SK-N-SH (cell line): ENCODE data around the gene CERS6. TPM values are rescaled to one million over a fixed set of nuclear protein-coding genes. Genes with fewer than 3 reads are reported as not detected.

Experiments
- CTCF ChIA-PET: fragments of 300-600, 350-600 bp; formaldehyde crosslinking; extraction: SDS; loops from one replicate; lab custom pipeline; 2021; lab: Yijun Ruan, JAX
- POLR2A ChIA-PET: fragments of 350-600 bp; sonication (Branson Sonifier 250); formaldehyde crosslinking; extraction: SDS; loops from one replicate; lab custom pipeline; 2020; ENCODE audit warnings: antibody characterized with exemption, inconsistent platforms; lab: Yijun Ruan, JAX
- DNase-seq: peaks from one replicate; pipeline ENCODE4 v3.0.0; 2012
- H2AFZ ChIP-seq: fragments of 200-600 bp; sonication (generic); 2 replicates; pipeline ENCODE4 v1.8.1; 2016; ENCODE audit warnings: antibody characterized with exemption, mild to moderate bottlenecking, low read depth
- H3F3A ChIP-seq: fragments of 200-600 bp; sonication (generic); replicated peaks from 2 replicates; pipeline ENCODE3; 2016; ENCODE audit warnings: antibody characterized with exemption, mild to moderate bottlenecking; ENCODE audit not compliant: insufficient read depth
- H3K27ac ChIP-seq, 2 experiments: fragments of 200-500 bp in 1 of 2; fragments of 200-600 bp in 1 of 2; sonication (Bioruptor generic) in 1 of 2; sonication (generic), shearing (Covaris generic) in 1 of 2; 2 replicates each; pipeline versions ENCODE4 v1.5.1 to v1.6.1; 2014 to 2016; ENCODE audit warnings: low read depth in 2 of 2, inconsistent platforms in 1 of 2, low read length in 1 of 2, mild to moderate bottlenecking in 1 of 2, mixed read lengths in 1 of 2
- H3K27me3 ChIP-seq: fragments of 200-600 bp; sonication (generic), shearing (Covaris generic); 2 replicates; pipeline ENCODE4 v1.6.1; 2016; ENCODE audit warnings: mixed run types; ENCODE audit not compliant: insufficient read depth
- H3K36me3 ChIP-seq, 2 experiments: fragments of 200-500 bp in 1 of 2; fragments of 200-600 bp in 1 of 2; sonication (Bioruptor generic) in 1 of 2; sonication (generic) in 1 of 2; replicated peaks in 1 of 2; 2 replicates each; pipeline versions ENCODE3 to v1.5.1; 2014 to 2016; ENCODE audit warnings: low read length in 1 of 2, mild to moderate bottlenecking in 1 of 2; ENCODE audit not compliant: insufficient read depth in 2 of 2, control insufficient read depth in 1 of 2
- H3K4me1 ChIP-seq, 2 experiments: fragments of 200-500 bp in 1 of 2; fragments of 200-600 bp in 1 of 2; sonication (Bioruptor generic) in 1 of 2; sonication (generic), shearing (Covaris generic) in 1 of 2; 2 replicates each; pipeline versions ENCODE4 v1.5.1 to v1.6.1; 2014 to 2016; ENCODE audit warnings: low read depth in 1 of 2, low read length in 1 of 2, mixed run types in 1 of 2; ENCODE audit not compliant: insufficient read depth in 2 of 2, control insufficient read depth in 1 of 2
- H3K4me2 ChIP-seq: fragments of 200-600 bp; sonication (generic), shearing (Covaris generic); 2 replicates; pipeline ENCODE4 v1.6.1; 2017; ENCODE audit warnings: mixed run types
- H3K4me3 ChIP-seq, 2 experiments: fragments of 200-500 bp in 1 of 2; fragments of 200-600 bp in 1 of 2; sonication (Bioruptor generic) in 1 of 2; sonication (generic), shearing (Covaris generic) in 1 of 2; 2 replicates each; pipeline versions ENCODE4 v1.5.1 to v1.8.1; 2014 to 2016; ENCODE audit warnings: low read depth in 2 of 2, inconsistent platforms in 1 of 2, low read length in 1 of 2, mild to moderate bottlenecking in 1 of 2, mixed read lengths in 1 of 2, moderate library complexity in 1 of 2
- H3K79me2 ChIP-seq: fragments of 200-600 bp; sonication (generic); 2 replicates; pipeline ENCODE4 v1.8.1; 2017; ENCODE audit warnings: mild to moderate bottlenecking; ENCODE audit not compliant: insufficient read depth
- H3K9ac ChIP-seq: fragments of 200-600 bp; sonication (generic); 2 replicates; pipeline ENCODE4 v1.6.1; 2017; ENCODE audit warnings: mixed run types
- H3K9me2 ChIP-seq: fragments of 200-600 bp; sonication (generic); 2 replicates; pipeline ENCODE4 v1.6.1; 2017; ENCODE audit warnings: mixed run types
- H3K9me3 ChIP-seq: fragments of 200-600 bp; sonication (generic); 2 replicates; pipeline ENCODE4 v1.6.1; 2017; ENCODE audit warnings: mixed run types, mild to moderate bottlenecking, moderate library complexity
- H4K20me1 ChIP-seq: fragments of 200-600 bp; sonication (generic); 2 replicates; pipeline ENCODE4 v1.6.1; 2017; ENCODE audit warnings: mild to moderate bottlenecking, mixed run types; ENCODE audit not compliant: insufficient read depth
- CHD2 ChIP-seq: fragments of 150-350 bp; IDR thresholded peaks from 2 replicates; pipeline ENCODE4 v1.6.1; 2018; ENCODE audit warnings: low read length; ENCODE audit not compliant: partially characterized antibody
- EP300 ChIP-seq, 2 experiments: IDR thresholded peaks; 2 replicates each; pipeline versions ENCODE4 v1.4.0 to v1.6.1; 2012; ENCODE audit warnings: borderline replicate concordance in 1 of 2, low read depth in 1 of 2, low read length in 1 of 2
- FOXM1 ChIP-seq: IDR thresholded peaks from 2 replicates; pipeline ENCODE4 v1.4.0; 2012; ENCODE audit warnings: low read depth, mild to moderate bottlenecking
- GABPA ChIP-seq: IDR thresholded peaks from 2 replicates; pipeline ENCODE4 v1.4.0; 2012; ENCODE audit warnings: low read depth, mild to moderate bottlenecking
- GATA2 ChIP-seq: sonication (generic); formaldehyde crosslinking; IDR thresholded peaks from 2 replicates; pipeline ENCODE4 v1.5.0; 2020; ENCODE audit warnings: mild to moderate bottlenecking, missing genetic modification reagents
- RCOR1 ChIP-seq: fragments of 150-350 bp; IDR thresholded peaks from 2 replicates; pipeline ENCODE4 v1.6.1; 2017; ENCODE audit warnings: antibody characterized with exemption, low read length
- SIN3A ChIP-seq: IDR thresholded peaks from 2 replicates; pipeline ENCODE4 v1.6.1; 2012; ENCODE audit warnings: low read depth, mild to moderate bottlenecking, low read length, moderate library complexity, borderline replicate concordance
- WGBS: methylation state at CpG from one replicate; pipeline ENCODE4 v1.1.6; 2017; ENCODE audit warnings: low lambda C conversion rate; 5-methylcytosine and 5-hydroxymethylcytosine counted together
- polyA plus RNA-seq, 3 experiments: library from polyadenylated mRNA; depleted of rRNA; stranded (reverse); fragments of >200 nt; gene quantifications; 2 replicates each; pipeline ENCODE4 v1.2.3, GENCODE V29; 2012
- TF ChIP-seq, protein P1 (sequence below): fragments of 150-350 bp; IDR thresholded peaks from 2 replicates; pipeline ENCODE4 v1.6.1; 2016; ENCODE audit warnings: mild to moderate bottlenecking, low read depth, low read length
- TF ChIP-seq, protein P2 (sequence below): IDR thresholded peaks from 2 replicates; pipeline ENCODE4 v1.6.1; 2012; ENCODE audit warnings: mild to moderate bottlenecking, low read depth, low read length, moderate library complexity
- TF ChIP-seq, protein P3 (sequence below): IDR thresholded peaks from 2 replicates; pipeline ENCODE4 v1.4.0; 2012; ENCODE audit warnings: low read depth, borderline replicate concordance

CERS6 gene
- polyA plus RNA-seq, 1 of the 3 experiments (the other 2 are of a cell fraction) = 1.8 TPM

DNA sequence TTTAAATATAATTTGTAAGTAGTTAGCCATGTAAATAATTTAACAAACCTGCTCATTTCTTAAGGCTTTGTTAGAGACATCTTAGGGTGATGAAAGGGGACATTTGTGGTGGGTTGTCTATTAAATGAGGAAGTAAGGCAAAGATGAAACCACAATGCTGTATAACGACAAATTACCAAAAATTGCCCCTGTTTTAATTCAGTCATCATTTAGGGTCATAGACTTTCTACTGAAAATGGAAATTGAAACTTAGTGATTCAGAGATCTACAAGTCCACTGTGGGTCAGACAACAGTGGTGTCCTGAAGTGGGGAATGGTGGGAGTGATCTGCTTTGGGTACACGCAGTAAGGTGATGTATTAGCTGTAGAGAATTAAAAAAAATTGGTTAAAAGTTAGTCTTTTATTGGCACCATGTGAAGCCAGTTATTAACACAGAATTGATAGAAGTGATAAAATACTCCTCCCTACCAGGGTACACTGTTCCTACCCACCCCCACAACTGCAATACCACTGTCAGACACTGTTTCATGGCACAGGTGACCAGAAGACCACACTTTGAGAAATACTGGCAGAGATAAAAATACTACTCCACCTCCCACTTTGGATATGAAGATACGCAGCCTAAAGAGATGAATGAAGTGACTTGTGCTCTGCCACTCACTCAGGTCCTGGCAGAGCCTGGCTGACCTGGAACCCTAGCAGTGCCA, 13.4 kb downstream of the CERS6 start:
- H3K4me3 ChIP-seq = no peak overlapping the region
- H2AFZ ChIP-seq = no peak overlapping the region
- WGBS = 99% methylated on average over 3 of the region's 3 CpGs
- H3K27me3 ChIP-seq = no peaks in the 10 kb centered on the region
- ChIA-PET POLR2A (no interaction called here), CTCF (interaction anchor here (0.6 to 2.6 kb wide), 4 partner anchors 12 to 452 kb away, joined by 3 to 7 read pairs (median 4); no protein-coding TSS in a partner anchor)
- H3K36me3 ChIP-seq = no peaks in the 10 kb centered on the region
- no peaks in the 10 kb centered on the region for H3K9me2 ChIP-seq
- H3F3A ChIP-seq = peaks cover 4% of the 10 kb centered on the region
- TF ChIP-seq FOXM1 = no peak
- TF ChIP-seq RCOR1 = no peak
- no peaks in the 10 kb centered on the region for H4K20me1 ChIP-seq
- no peak overlapping the region for H3K9ac ChIP-seq
- H3K4me1 ChIP-seq = peaks cover 9 to 25% of the 10 kb centered on the region in 2 experiments; a peak in 2 of 4 replicates
- H3K79me2 ChIP-seq = no peaks in the 10 kb centered on the region
- H3K9me3 ChIP-seq = no peaks in the 10 kb centered on the region
- H3K4me2 ChIP-seq = no peak overlapping the region
- no peak for DNase-seq
- no peak overlapping the region for H3K27ac ChIP-seq

DNA sequence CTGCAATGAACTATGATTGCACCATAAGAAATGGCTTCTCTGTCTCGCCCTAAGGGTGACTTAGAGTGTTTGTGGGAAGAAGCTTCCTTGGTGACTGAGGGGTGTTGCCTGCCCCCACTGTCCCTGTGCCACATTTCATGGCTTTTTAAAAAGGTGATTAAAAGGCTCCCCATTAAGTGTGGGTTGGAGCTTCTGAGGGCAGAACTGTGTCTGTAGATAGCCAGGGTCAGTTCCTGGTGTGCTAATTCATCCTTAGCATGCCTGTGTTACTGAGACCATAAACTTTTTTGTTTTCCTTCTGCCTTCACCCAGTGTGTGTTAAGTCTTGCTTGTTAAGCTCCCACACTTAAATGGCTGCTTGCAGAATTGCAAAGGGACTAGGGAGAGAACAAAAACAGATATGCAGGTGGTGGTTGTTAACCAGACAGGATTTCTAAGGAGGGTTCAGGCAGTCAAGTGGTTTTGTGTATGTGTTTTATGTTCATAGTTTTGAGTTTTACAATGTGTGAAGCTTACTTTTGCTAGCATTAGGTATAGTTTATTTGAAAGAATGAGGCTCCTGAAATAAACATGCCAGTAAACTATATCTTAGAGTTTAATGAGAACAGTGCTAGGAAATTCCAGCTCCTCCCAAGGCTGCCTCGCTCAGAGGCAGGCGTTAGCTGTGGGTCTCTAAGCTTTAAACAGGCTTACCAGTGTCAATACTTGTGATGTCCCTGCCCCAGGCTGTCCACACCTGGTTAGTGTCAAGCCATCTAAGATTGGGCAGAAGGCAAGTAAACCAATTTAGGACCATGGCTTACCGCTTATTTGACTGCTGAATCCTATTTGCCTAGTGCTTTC, 14.5 kb downstream of the CERS6 start:
- DNase-seq = peak; percentile 24
- Histone ChIP-seq H3K9me3 (no peaks in the 10 kb centered on the region), H4K20me1 (no peaks in the 10 kb centered on the region), H3K4me1 (peaks cover 9 to 23% of the 10 kb centered on the region in 2 experiments; a peak in 2 of 4 replicates), H3F3A (peaks cover 4% of the 10 kb centered on the region), H2AFZ (no peak overlapping the region), H3K36me3 (no peaks in the 10 kb centered on the region), H3K9ac (no peak overlapping the region), H3K27me3 (no peaks in the 10 kb centered on the region), H3K4me2 (no peak overlapping the region), H3K9me2 (no peaks in the 10 kb centered on the region), H3K27ac (peak overlapping the region in 1 of 2 experiments; percentile 16; a peak in 1 of 4 replicates), H3K79me2 (no peaks in the 10 kb centered on the region), H3K4me3 (no peak overlapping the region)
- ChIA-PET CTCF (interaction anchor here (0.8 to 2.6 kb wide), 5 partner anchors 11 to 231 kb away, joined by 3 to 7 read pairs (median 4); partner anchors contain the start of gene CERS6), POLR2A (no interaction called here)
- WGBS = 83% methylated on average over 4 of the region's 4 CpGs
- peak; percentile 35; the same call in 1 of the 2 replicates for TF ChIP-seq GATA2
- TF ChIP-seq EP300 (IDR thresholded peaks at IDR 0.05; ENCODE audit: borderline replicate concordance in 1 of 2, low read depth in 1 of 2, low read length in 1 of 2) = 0 out of 4 replicates have a peak, but pooled peaks of 1 of the 2 experiments have one; percentile 11
- TF ChIP-seq, protein P1, sequence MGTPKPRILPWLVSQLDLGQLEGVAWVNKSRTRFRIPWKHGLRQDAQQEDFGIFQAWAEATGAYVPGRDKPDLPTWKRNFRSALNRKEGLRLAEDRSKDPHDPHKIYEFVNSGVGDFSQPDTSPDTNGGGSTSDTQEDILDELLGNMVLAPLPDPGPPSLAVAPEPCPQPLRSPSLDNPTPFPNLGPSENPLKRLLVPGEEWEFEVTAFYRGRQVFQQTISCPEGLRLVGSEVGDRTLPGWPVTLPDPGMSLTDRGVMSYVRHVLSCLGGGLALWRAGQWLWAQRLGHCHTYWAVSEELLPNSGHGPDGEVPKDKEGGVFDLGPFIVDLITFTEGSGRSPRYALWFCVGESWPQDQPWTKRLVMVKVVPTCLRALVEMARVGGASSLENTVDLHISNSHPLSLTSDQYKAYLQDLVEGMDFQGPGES = no peak

DNA sequence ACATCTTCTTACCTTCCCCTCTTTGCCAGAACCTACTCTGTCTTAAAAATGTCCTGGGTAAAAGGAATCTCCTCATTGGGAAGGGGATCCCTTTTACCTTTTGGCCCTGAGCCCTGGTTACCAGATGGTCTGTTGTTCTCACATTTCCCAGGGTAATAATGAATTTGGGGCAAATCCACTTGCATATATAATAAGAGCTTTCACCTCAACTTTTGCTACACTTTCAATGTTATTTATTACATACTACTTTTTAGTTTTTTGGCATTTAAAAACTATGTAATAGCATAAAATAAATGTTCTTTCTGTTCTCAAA, 15.0 kb downstream of the CERS6 start:
- Histone ChIP-seq H3K4me1 (peaks cover 8 to 23% of the 10 kb centered on the region in 2 experiments; a peak in 2 of 4 replicates), H3K9ac (no peak overlapping the region), H3K4me3 (no peak overlapping the region), H4K20me1 (no peaks in the 10 kb centered on the region), H3K9me3 (no peaks in the 10 kb centered on the region), H3K4me2 (no peak overlapping the region), H3F3A (peaks cover 4% of the 10 kb centered on the region), H3K27ac (peak overlapping the region in 1 of 2 experiments; percentile 16; a peak in 1 of 4 replicates), H3K36me3 (no peaks in the 10 kb centered on the region), H3K79me2 (no peaks in the 10 kb centered on the region), H3K27me3 (no peaks in the 10 kb centered on the region), H2AFZ (no peak overlapping the region), H3K9me2 (no peaks in the 10 kb centered on the region)
- ChIA-PET POLR2A (no interaction called here), CTCF (interaction anchor here (1.0 to 2.6 kb wide), 4 partner anchors 12 to 230 kb away, joined by 3 to 7 read pairs (median 4); partner anchors contain the start of gene CERS6)
- DNase-seq = no peak
- TF ChIP-seq, protein P2, sequence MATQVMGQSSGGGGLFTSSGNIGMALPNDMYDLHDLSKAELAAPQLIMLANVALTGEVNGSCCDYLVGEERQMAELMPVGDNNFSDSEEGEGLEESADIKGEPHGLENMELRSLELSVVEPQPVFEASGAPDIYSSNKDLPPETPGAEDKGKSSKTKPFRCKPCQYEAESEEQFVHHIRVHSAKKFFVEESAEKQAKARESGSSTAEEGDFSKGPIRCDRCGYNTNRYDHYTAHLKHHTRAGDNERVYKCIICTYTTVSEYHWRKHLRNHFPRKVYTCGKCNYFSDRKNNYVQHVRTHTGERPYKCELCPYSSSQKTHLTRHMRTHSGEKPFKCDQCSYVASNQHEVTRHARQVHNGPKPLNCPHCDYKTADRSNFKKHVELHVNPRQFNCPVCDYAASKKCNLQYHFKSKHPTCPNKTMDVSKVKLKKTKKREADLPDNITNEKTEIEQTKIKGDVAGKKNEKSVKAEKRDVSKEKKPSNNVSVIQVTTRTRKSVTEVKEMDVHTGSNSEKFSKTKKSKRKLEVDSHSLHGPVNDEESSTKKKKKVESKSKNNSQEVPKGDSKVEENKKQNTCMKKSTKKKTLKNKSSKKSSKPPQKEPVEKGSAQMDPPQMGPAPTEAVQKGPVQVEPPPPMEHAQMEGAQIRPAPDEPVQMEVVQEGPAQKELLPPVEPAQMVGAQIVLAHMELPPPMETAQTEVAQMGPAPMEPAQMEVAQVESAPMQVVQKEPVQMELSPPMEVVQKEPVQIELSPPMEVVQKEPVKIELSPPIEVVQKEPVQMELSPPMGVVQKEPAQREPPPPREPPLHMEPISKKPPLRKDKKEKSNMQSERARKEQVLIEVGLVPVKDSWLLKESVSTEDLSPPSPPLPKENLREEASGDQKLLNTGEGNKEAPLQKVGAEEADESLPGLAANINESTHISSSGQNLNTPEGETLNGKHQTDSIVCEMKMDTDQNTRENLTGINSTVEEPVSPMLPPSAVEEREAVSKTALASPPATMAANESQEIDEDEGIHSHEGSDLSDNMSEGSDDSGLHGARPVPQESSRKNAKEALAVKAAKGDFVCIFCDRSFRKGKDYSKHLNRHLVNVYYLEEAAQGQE = no peak
- TF ChIP-seq CHD2 = no peak
- TF ChIP-seq, protein P3, sequence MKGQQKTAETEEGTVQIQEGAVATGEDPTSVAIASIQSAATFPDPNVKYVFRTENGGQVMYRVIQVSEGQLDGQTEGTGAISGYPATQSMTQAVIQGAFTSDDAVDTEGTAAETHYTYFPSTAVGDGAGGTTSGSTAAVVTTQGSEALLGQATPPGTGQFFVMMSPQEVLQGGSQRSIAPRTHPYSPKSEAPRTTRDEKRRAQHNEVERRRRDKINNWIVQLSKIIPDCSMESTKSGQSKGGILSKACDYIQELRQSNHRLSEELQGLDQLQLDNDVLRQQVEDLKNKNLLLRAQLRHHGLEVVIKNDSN = no peak
- no peak for TF ChIP-seq GABPA
- TF ChIP-seq SIN3A = no peak
